ENCODE data around the gene ALDH1B1.

DNA sequence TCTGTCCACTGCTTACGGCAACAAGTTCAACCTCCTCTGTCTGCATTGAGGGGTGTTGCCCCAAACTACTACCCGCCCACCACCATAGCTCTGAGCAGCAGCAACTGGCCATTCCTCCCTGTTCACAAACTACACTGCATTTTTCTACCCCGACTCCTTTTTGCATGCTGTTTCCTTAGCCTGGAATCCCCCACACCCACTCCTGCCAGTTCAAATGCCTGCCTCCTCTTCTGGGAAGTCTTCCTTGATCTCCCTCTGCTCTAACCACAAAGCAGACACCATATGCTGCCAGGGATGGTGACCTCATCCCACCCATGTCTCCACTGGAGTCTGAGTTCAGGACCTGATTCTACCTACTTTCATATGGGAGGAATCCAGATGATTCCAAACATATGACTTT, 13.3 kb downstream of the ALDH1B1 start:
- TF ChIP-seq, protein P1, sequence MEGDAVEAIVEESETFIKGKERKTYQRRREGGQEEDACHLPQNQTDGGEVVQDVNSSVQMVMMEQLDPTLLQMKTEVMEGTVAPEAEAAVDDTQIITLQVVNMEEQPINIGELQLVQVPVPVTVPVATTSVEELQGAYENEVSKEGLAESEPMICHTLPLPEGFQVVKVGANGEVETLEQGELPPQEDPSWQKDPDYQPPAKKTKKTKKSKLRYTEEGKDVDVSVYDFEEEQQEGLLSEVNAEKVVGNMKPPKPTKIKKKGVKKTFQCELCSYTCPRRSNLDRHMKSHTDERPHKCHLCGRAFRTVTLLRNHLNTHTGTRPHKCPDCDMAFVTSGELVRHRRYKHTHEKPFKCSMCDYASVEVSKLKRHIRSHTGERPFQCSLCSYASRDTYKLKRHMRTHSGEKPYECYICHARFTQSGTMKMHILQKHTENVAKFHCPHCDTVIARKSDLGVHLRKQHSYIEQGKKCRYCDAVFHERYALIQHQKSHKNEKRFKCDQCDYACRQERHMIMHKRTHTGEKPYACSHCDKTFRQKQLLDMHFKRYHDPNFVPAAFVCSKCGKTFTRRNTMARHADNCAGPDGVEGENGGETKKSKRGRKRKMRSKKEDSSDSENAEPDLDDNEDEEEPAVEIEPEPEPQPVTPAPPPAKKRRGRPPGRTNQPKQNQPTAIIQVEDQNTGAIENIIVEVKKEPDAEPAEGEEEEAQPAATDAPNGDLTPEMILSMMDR (optimal IDR thresholded peaks at IDR 0.05 in 1 of 3, IDR thresholded peaks at IDR 0.05 in 1 of 3, conservative IDR thresholded peaks at IDR 0.05 in 1 of 3; ENCODE audit: extremely low read depth in 1 of 3, insufficient read depth in 2 of 3, low read length in 3 of 3), result no peak
- no peak for TF ChIP-seq EZH2 (IDR thresholded peaks at IDR 0.05; ENCODE audit: low read length)

Data from keratinocyte (primary cell).